PC-9 (cell line): Measurements from ENCODE around the gene SRC.

Source experiments
- EZH2 ChIP-seq: fragments of 200-600 bp; sonication (generic); IDR thresholded peaks from 2 replicates; pipeline ENCODE4 v1.8.0; 2017; ENCODE audit warnings: antibody characterized with exemption, low read depth
- TF ChIP-seq, protein P1 (sequence below): fragments of 200-600 bp; sonication (generic); conservative IDR thresholded peaks from 2 replicates; pipeline ENCODE4 v1.6.1; 2017; ENCODE audit warnings: mixed run types, antibody characterized with exemption, mild to moderate bottlenecking, moderate library complexity

DNA sequence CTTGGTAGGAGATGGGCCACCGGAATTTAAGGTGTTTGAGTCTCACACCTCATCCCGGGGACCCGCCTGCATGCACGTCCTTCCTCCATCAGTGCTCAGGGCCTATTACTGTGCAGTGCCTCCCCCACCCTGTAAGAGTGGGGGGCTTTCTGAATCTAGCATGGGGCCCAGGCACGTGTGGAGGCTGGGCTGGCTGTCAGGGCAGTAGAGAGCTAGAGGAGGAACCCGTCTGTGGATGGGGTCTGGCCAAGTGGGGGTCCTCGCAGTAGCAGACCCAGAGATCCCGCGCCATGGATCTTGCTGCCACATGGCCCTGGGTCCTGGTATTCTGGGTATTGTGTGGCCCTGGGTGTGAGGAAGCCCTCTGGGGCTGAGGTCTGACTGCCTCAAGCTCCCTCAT lies 42.9 kb downstream of the SRC start:
- TF ChIP-seq, protein P1, sequence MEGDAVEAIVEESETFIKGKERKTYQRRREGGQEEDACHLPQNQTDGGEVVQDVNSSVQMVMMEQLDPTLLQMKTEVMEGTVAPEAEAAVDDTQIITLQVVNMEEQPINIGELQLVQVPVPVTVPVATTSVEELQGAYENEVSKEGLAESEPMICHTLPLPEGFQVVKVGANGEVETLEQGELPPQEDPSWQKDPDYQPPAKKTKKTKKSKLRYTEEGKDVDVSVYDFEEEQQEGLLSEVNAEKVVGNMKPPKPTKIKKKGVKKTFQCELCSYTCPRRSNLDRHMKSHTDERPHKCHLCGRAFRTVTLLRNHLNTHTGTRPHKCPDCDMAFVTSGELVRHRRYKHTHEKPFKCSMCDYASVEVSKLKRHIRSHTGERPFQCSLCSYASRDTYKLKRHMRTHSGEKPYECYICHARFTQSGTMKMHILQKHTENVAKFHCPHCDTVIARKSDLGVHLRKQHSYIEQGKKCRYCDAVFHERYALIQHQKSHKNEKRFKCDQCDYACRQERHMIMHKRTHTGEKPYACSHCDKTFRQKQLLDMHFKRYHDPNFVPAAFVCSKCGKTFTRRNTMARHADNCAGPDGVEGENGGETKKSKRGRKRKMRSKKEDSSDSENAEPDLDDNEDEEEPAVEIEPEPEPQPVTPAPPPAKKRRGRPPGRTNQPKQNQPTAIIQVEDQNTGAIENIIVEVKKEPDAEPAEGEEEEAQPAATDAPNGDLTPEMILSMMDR: no peak
- no peak for TF ChIP-seq EZH2
